GM23338 (cell line): ENCODE data around the gene LITAF. TPM values are rescaled to one million over a fixed set of nuclear protein-coding genes. Genes with fewer than 3 reads are reported as not detected.

Source experiments
- ATAC-seq: fragments of 200-7000 bp; cut with Tn5 transposase; 3 replicates; pipeline ENCODE4 v1.9.1; 2020
- DNase-seq: peaks from one replicate; pipeline ENCODE4 v3.0.0-alpha.2; 2015; ENCODE audit warnings: low spot score
- H2AFZ ChIP-seq: fragments of 200-600 bp; sonication (generic); 2 replicates; pipeline ENCODE4 v1.8.0; 2016; ENCODE audit warnings: antibody characterized with exemption, mild to moderate bottlenecking, moderate library complexity
- H3F3A ChIP-seq: fragments of 200-600 bp; sonication (generic); replicated peaks from 2 replicates; pipeline ENCODE4 v1.8.0; 2017; ENCODE audit warnings: antibody characterized with exemption, mixed run types, low read depth
- H3K27ac ChIP-seq: fragments of 200-600 bp; sonication (generic); 2 replicates; pipeline ENCODE4 v1.6.1; 2016; ENCODE audit warnings: low read depth
- H3K27me3 ChIP-seq: fragments of 200-600 bp; sonication (generic); 2 replicates; pipeline ENCODE4 v1.8.0; 2016; ENCODE audit warnings: mild to moderate bottlenecking, mixed run types, moderate library complexity; ENCODE audit not compliant: insufficient read depth
- H3K36me3 ChIP-seq: fragments of 200-600 bp; sonication (generic); 2 replicates; pipeline ENCODE4 v1.8.0; 2016; ENCODE audit warnings: mild to moderate bottlenecking; ENCODE audit not compliant: insufficient read depth
- H3K4me1 ChIP-seq: fragments of 200-600 bp; sonication (generic); 2 replicates; pipeline ENCODE4 v1.8.0; 2016; ENCODE audit warnings: mild to moderate bottlenecking, moderate library complexity; ENCODE audit not compliant: insufficient read depth
- H3K4me2 ChIP-seq: fragments of 200-600 bp; sonication (generic); 2 replicates; pipeline ENCODE4 v1.7.1; 2017; ENCODE audit warnings: mixed run types
- H3K4me3 ChIP-seq: fragments of 200-600 bp; sonication (generic); 2 replicates; pipeline ENCODE4 v1.6.1; 2016; ENCODE audit warnings: mixed run types
- H3K79me2 ChIP-seq: fragments of 200-600 bp; sonication (generic); replicated peaks from 2 replicates; pipeline ENCODE4 v1.8.0; 2017; ENCODE audit warnings: mild to moderate bottlenecking; ENCODE audit not compliant: insufficient read depth
- H3K9me2 ChIP-seq: fragments of 200-600 bp; sonication (generic); 2 replicates; pipeline ENCODE4 v1.8.0; 2017; ENCODE audit not compliant: insufficient read depth
- H4K20me1 ChIP-seq: fragments of 200-600 bp; sonication (generic); replicated peaks from 2 replicates; pipeline ENCODE4 v1.8.0; 2017; ENCODE audit warnings: mild to moderate bottlenecking; ENCODE audit not compliant: insufficient read depth
- H3K27ac Mint-ChIP-seq: 2 replicates; pipeline ENCODE4 v1.8.0; 2020; ENCODE audit warnings: inconsistent platforms, mild to moderate bottlenecking, moderate library complexity, mixed read lengths
- H3K27me3 Mint-ChIP-seq: 3 replicates; pipeline ENCODE4 v1.8.0; 2022; ENCODE audit warnings: low read depth, mild to moderate bottlenecking, moderate library complexity, mixed read lengths, inconsistent platforms; ENCODE audit not compliant: insufficient read depth, poor library complexity
- H3K36me3 Mint-ChIP-seq: 3 replicates; pipeline ENCODE4 v1.8.0; 2021; ENCODE audit warnings: low read depth, mild to moderate bottlenecking, inconsistent platforms, moderate library complexity, mixed read lengths
- H3K4me1 Mint-ChIP-seq: 3 replicates; pipeline ENCODE4 v1.8.0; 2020; ENCODE audit warnings: mild to moderate bottlenecking, inconsistent platforms, mixed read lengths
- H3K4me3 Mint-ChIP-seq: 3 replicates; pipeline ENCODE4 v1.8.0; 2021; ENCODE audit warnings: moderate library complexity, mild to moderate bottlenecking, inconsistent platforms, mixed read lengths
- H3K9me3 Mint-ChIP-seq: 3 replicates; pipeline ENCODE4 v1.8.0; 2020; ENCODE audit warnings: moderate library complexity, mild to moderate bottlenecking, inconsistent platforms, mixed read lengths
- CREB1 ChIP-seq: fragments of 250-450 bp; sonication (Bioruptor Pico); IDR thresholded peaks from 2 replicates; pipeline ENCODE4 v1.5.0; 2020; ENCODE audit warnings: low read depth, mild to moderate bottlenecking, moderate library complexity
- polyA plus RNA-seq: library from polyadenylated mRNA; unstranded; fragments of >200 nt; fragmentation: Nextera tagmentation; extraction: Ambion mirVana; gene quantifications from 2 replicates; pipeline ENCODE4 v1.2.1, GENCODE V29; 2016
- total RNA-seq: library from RNA; depleted of rRNA; stranded (reverse); fragments of >200 nt; shearing (Covaris generic); gene quantifications from 2 replicates; pipeline ENCODE4 v1.2.3, GENCODE V29; 2014; rRNA removed

LITAF gene
- total and polyA plus RNA-seq, 2 experiments from 2014 or later: 131 to 158 TPM

DNA sequence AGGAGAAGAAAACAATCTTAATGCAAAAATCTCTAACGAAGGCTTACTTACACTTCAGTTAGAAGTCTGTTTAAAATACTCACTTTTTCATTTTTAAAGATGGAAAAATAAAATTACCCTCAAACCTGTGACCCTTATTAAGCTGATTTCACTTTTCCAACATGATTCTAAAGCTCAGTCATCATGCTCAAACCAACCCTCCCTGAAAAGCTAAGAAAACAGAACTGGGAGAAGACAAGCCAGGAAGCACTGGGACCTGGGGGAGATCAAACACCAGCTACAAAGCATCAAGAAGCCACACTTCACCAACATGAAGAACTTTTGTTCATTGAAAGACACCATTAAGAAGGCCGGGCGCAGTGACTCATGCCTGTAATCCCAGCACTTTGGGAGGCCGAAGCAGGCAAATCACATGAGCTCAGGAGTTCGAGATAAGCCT is 88.8 kb downstream of the LITAF start:
- peaks cover 30% of the 10 kb centered on the region for H3K4me1 ChIP-seq
- no peak overlapping the region for H3K4me3 ChIP-seq
- H3K79me2 ChIP-seq: no peaks in the 10 kb centered on the region
- ATAC-seq: no peak
- no peak overlapping the region for H2AFZ ChIP-seq
- H3K36me3 ChIP-seq: no peaks in the 10 kb centered on the region
- Mint-ChIP-seq H3K36me3 (no peaks in the 10 kb centered on the region; the same call in 2 of the 3 replicates), H3K9me3 (peaks cover 1% of the 10 kb centered on the region; the same call in 2 of the 3 replicates), H3K27me3 (peaks cover 8% of the 10 kb centered on the region), H3K4me1 (peaks cover 45% of the 10 kb centered on the region), H3K27ac (peak overlapping the region; percentile 80; the same call in 1 of the 2 replicates), H3K4me3 (no peak overlapping the region; the same call in 2 of the 3 replicates)
- no peak for DNase-seq
- H3K27me3 ChIP-seq: no peaks in the 10 kb centered on the region
- TF ChIP-seq CREB1 (CRISPR knock-in tag): no peak
- H3K27ac ChIP-seq: peak overlapping the region; percentile 56; the same call in 1 of the 2 replicates
- H3F3A ChIP-seq: peaks cover 9% of the 10 kb centered on the region; the same call in 1 of the 2 replicates
- H3K9me2 ChIP-seq: no peaks in the 10 kb centered on the region
- no peaks in the 10 kb centered on the region for H4K20me1 ChIP-seq
- no peak overlapping the region for H3K4me2 ChIP-seq

Other genes with a start within 250 kb of the LITAF start
- 98.2 and 120 TPM in 2 replicates for gene RMI2, start 241.5 kb downstream of the LITAF start, total RNA-seq
- 103 and 108 TPM in 2 replicates for gene RMI2, start 241.5 kb downstream of the LITAF start, polyA plus RNA-seq
- 62.6 and 63.3 TPM in 2 replicates for gene SNN, start 81.5 kb upstream of the LITAF start, total RNA-seq
- gene SNN, start 81.5 kb upstream of the LITAF start, polyA plus RNA-seq: 19.0 and 20.5 TPM in 2 replicates
- gene TXNDC11, start 155.9 kb upstream of the LITAF start, total RNA-seq: 12.0 and 12.5 TPM in 2 replicates
- gene TXNDC11, start 155.9 kb upstream of the LITAF start, polyA plus RNA-seq: 6.3 and 6.8 TPM in 2 replicates
- 32.7 and 61.3 TPM in 2 replicates for gene ZC3H7A, start 210.3 kb upstream of the LITAF start, total RNA-seq
- gene ZC3H7A, start 210.3 kb upstream of the LITAF start, polyA plus RNA-seq: 42.2 and 49.8 TPM in 2 replicates